ENCODE data around the gene MAN2B2.

DNA sequence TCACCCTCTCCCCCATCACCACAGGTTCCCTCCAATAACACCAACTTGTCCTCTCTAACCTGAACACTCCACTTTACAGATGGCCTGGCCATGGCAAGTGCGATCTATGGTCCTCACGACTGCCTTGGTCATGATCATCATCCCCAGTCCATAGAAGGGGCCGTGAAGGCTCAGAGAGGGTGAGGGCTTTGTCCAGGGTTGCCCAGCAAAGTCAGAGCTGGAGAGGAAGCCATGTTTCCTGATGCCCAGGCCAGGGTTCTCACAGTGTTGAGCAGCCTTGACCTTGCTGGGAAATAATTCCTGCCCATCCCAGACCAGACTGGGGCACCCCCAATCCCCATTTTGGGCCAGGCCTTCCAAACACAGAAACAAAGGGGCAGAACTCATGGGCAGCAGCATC, 42.9 kb upstream of the MAN2B2 start:
- TF ChIP-seq, protein P1, sequence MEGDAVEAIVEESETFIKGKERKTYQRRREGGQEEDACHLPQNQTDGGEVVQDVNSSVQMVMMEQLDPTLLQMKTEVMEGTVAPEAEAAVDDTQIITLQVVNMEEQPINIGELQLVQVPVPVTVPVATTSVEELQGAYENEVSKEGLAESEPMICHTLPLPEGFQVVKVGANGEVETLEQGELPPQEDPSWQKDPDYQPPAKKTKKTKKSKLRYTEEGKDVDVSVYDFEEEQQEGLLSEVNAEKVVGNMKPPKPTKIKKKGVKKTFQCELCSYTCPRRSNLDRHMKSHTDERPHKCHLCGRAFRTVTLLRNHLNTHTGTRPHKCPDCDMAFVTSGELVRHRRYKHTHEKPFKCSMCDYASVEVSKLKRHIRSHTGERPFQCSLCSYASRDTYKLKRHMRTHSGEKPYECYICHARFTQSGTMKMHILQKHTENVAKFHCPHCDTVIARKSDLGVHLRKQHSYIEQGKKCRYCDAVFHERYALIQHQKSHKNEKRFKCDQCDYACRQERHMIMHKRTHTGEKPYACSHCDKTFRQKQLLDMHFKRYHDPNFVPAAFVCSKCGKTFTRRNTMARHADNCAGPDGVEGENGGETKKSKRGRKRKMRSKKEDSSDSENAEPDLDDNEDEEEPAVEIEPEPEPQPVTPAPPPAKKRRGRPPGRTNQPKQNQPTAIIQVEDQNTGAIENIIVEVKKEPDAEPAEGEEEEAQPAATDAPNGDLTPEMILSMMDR (IDR thresholded peaks at IDR 0.05): no peak
- TF ChIP-seq POLR2A (IDR thresholded peaks at IDR 0.05) (no peak), POLR2AphosphoS5 (IDR thresholded peaks at IDR 0.05) (no peak)

Data from breast epithelium (tissue), 3 donors.